GM19240 (cell line): ENCODE measurements around the gene NEU1.

Source experiments
- DNase-seq: peaks from one replicate; pipeline ENCODE4 v3.0.0; 2011; ENCODE audit warnings: low spot score; ENCODE audit not compliant: insufficient read length

NEU1 gene

DNA sequence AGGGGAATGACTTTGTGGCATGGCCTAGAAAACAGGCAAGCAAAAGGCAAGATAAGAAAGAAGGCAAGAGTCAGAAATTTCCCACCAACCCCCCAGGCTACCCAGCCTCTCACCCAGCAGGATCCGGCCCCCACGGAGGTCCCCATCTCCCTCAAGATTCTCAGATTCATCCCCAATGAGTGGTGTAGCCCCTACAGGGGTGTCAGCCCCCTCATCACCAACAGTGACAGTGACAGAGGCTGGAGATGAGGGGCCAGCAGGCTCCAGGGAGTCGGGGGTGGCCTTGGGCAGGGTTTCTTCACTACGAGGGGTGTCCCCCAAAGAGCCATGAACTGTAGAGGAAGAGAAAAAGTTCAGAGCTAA is 33.9 kb upstream of the NEU1 start:
- no peak for DNase-seq

DNA sequence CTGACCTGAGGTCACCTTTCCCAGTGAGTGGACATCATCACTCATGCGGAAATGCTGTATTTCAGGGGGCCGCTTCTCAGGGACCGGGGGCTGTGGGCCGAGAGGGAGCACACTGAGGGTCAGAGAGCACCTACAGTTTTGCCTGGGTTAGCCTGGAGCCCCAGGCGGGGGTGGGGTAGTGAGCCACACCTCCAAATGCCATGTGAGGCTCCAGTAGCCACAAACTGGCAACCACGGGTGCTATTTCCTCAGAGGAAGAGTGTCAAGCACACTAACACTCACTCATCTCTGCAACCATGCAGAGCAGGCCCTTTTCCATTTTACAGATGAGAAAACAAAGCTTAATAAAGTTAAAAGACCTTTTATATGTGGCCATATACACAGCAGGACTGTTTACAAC is 30.2 kb upstream of the NEU1 start:
- no peak for DNase-seq

DNA sequence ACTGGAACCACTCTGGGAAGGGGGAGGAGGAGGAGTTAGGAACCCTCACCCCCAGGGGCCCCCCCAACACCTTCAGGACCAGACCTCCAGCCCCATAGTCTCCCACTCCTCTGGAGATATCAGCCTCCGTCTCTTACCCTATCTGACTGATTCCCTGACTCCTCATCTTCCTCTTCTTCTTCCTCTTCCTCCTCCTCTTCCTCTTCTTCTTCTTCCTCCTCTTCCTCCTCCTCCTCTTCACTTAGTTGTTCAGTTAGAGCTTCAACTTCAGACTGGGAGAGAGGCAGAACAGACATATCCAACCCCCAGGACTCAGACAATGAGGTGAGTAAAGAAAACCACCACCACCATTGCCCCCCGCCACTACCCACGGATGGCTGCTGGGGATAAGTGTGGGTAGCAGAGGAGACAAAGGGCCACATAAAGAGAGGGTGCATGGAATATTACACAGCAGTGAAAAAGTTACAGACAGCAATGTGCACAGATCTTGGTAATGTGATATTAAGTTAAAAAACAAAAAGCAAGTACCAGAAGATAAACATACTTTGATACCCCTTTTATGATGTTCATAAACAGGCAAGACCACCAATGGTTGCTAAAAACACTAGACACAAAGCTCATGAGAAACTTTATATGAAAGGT is 26.8 kb upstream of the NEU1 start:
- DNase-seq, result no peak

DNA sequence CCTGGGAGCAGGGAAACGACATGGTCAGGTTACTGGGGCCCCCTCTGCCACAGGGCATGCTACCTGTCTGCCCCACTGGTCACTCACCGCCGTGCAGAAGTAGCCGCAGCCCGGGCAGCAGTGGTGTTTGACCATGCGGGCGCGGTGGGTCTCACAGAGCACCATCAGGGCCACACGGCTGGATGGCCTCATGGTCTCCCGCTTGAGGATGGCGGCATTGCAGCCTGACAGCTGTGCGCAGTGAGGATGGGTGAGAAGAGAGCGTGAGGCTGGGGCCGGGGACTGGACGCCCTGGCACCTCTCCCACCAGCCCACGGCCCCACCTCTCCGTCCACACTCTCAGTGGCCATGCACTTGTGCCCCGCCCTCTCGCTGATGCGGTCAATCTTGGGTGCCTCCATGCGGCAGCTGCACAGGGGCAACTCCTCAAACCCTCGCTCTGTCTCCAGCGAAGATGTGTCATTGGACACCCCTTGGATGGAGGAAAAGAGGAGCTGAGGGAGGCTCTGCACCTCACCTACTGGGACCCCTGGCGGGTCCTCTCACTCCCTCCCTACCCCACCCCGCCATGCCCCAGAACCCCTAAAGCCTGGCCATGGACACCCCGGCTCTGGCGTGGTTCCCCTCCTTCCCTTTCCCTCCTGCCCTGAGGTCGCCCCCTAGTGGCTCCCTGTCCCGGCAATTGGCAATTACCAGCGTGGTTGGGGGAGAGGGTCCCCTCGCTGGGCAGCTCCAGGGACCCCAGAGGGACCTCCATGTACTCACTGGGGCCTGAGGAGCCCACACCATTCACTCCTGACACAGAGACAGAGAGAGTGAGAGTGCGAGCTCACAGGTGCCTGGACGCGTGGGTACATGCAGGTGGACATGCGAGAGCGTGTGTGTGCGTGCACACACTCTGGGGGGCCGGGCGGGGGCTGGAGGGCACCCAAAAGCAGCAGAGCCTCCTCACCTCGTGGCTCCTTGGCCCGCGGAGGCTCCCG is 25.9 kb upstream of the NEU1 start:
- peak; percentile 51 for DNase-seq

DNA sequence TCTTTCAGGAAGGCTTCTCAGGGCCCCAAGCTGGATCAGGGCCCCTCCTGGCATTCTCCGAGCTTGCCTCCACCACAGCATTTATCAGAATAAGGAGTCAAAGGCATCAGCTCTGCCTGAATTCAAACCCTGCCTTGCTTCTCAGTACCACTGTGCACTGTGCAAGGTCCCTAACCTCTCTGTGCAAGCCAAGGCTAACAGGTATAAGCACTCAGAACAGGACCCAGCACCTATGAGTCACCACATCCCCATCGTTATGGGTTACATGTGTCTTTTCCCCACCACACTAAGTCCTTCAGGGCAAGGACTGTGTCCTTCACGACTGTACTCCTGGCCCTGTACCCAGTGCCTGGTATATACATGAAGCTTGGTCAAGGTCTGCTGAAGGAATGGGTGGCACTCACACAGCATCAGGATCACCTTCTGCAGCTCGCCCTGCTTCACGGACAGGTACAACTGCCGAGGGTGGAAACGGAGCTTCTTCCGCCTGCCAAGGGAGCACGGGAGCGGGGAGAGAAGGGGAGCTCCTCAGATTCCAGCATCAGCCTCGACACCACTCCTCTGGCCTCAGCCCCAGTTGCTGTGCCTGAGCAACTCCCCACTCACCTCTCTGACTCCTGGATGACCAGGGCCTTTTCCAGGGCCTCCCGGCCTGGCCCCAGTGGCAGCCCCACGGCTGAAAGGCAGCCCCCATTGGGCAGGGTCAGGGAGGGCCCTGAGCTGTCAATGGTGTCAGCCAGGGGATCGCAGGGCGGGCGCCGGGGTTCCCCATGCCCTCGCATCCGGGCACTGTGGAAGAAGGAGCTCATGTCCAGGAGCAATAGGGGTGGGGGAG is 24.8 kb upstream of the NEU1 start:
- no peak for DNase-seq

DNA sequence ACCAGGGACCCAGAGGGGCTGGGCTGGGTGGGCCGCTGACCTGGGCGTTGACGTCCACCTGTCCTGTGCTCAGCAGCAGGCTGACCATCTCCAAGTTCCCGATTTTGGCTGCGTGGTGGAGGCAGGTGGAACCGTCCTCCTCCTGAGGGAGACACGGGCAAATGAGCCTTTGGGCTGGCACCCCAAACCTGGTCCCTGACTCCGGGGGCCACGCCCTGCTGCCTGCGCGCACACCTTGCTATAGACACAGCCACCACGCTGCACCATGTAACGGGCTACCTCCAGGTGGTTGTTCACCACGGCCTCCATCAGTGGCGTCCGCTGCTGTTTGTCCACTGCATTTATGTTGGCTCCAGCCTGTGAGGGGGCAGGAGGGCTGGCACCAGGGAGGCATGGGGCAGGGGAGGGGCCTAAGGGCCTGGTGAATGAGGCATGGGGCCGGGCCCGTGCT is 23.9 kb upstream of the NEU1 start:
- no peak for DNase-seq

DNA sequence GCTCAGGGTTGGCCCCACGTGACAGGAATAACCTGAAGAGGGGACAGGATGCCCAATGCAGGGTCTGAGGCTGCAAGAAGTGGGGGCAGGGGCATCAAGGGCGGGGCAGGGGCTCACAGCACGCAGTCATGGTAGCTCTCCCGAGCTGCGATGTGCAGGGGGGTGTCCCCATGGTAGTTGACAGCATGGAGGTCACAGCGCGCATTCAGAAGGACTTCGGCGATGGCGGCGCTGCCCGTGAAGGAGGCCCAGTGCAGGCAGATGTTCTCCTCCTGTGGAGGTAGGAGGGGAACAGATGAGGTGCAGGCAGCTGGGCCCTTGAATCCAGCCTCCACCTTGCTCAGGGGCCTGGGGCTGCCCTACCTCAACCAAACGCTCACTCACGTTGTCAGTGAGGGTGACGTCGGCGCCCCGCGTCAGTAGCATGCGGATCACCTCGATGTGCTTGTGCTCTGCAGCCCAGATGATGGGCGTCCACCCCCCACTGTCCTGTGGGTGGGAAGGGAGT is 22.0 kb upstream of the NEU1 start:
- no peak for DNase-seq

DNA sequence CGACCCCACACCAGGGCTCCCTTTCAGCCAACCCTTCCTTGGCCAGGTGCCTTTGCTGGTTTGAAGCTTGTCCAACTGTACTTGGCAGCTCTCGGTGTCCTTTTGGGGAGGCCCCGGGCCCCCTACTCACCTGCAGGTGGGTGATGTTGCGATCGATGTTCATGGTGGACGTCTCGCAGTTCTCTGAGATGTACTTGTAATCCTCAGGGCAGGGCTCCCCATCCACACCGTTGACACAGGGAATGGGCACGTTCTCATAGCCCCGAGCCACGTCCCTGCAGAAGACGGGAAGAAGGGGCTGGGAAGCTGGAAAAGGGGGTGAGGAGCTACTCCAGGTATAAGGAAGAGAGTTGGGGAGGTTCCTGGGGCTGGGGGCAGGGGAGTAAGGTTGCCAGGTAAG is 21.1 kb upstream of the NEU1 start:
- no peak for DNase-seq

DNA sequence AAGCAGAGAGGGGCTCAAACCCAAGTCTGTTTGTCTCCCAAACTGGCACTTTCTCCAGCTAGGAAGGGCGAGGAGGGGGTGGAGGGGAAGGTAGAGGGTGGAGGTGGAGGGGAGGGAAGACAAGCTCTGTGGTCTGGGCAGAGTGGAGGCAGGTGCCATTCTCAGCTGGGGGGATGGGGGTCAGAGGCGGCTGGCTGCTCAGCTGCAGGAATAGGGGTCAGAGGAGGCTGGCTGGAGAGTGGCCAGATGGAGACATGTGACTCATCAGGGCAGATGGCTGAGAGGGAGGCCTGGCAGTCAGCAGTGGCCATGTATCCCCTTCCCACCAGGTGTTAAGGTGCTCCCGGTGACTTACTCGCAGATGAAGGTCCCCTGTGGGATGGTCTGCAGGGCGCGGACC is 19.7 kb upstream of the NEU1 start:
- DNase-seq, result no peak

DNA sequence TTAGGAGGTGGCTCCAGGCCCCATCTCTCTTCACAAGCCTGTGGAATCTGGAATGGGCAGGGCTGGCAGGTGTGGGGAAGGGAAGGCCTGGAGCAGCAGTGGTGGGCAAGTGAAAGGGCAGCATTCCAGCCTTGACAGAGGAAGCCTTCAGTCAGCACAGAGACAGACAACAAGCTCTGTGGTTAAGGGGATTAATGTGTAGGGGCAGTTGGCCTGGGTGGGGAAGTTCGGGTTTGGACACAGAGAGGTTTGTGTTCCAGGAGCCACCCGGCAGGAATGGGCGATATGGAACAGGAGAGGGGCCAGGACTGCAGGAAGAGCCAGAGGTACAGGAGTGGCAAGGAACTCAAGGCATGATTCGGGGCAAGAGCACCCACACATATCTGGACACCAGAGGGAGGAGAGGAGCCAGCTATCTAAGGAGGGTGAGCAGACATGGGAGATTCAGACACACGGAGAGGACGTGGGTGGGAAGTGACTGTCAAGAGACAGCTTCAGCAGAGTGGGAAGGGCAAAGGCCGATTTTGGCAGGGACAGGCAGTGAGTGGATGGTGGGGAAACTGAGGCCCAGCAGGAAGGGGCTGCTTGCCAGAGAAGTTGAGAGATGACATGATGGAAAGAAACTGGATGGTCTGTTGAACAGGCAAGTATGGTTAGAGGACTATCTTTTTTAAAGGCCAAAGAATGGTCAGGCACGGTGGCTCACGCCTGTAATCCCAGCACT is 18.7 kb upstream of the NEU1 start:
- DNase-seq, result no peak

DNA sequence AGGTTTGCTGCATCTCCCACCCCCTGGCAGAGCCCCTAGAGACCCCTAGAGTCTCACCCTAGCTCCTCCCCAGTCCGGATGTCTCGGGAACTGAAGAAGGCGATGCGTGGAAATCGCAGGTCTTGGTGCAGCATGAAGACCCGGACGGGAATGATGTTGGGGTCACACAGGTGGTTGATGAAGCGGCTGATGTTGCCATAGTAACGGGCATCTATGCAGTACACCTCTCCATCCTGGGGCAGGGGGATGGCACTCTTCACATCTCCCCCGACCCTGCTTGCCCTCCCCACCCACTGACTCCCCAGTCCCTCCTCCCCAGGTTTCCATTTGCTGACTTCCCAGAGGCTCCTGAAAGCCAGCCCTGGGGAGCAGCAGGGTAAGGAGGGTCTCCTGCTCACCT is 18.0 kb upstream of the NEU1 start:
- no peak for DNase-seq

DNA sequence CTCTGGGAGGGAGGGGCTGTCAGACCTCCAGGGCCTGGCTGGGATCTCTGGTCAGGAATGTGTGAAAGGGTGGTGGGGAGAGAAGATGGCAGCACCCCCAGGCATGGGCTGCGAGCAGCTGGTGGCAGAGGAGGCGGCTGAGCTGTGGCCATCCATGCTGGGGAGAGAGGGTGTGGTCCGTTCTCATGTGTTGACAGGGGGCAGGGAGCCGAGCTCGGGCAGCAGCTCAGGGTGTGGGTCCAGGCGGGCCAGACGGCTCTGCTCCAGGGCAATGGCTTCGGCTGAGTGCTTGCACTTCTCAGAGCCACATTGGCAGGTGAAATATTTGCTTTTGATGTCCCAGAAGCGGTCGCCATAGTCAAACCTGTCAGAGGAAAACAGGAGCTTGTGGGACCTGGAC is 17.3 kb upstream of the NEU1 start:
- DNase-seq, result no peak

DNA sequence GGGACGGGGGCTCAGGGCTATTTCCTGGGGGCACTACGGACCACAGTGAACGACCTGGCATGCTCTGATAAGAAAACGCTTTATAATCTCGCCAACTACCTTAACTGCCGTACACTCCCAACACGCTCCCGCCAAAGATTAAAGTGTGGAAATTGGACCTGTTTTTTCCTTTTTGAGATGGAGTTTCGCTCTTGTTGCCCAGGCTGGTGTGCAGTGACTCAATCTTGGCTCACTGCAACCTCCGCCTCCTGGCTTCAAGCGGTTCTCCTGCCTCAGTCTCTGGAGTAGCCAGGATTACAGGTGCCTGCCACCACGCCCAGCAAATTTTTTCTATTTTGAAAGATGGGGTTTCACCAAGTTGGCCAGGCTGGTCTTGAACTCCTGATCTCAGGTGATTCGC is 16.5 kb upstream of the NEU1 start:
- no peak for DNase-seq

DNA sequence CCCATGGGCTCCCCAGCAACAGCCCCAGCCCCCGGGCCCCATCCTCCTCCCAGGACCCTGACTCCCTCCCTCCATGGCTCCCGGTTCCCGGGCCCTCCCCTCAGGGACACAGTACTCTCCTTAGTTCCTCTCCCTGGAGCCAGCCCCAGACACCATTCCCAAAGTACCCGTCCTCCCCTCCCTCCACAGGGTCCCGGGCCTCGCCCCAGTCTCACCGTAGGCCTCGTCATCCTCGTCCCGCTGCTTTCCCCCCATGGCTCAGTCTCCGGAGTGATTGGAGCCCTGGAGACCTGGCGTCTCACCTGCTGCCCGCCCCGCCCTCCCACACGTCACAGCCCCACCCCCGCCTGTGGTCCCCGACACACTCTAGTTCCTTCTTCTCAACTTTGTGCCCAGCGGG is 16.1 kb upstream of the NEU1 start, which contains the start of gene SLC44A4:
Gene SLC44A4 (minus strand): TSS at position 272 of the 400 bp plus-strand sequence. CDS start 17 bp downstream, at position 255.
- DNase-seq, result no peak

DNA sequence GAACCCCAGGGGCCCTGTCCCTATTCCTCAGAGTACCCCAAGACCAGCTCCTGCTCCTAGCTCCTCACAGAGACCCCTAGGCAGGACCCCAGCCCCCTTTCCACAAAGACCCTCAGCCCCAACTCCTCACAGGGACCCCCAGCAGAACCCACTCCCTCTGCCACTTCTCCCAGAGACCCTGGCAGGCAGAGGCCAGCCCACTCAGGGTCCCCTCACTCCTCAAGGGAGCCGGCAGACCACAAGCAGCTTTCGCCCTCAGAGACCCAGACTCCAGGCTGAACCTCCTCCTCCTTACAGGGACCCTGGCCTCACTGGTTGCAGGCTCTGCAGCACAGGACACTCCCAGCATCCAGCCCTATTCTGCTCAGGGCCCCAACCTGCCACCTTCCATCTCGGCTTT is 15.6 kb upstream of the NEU1 start:
- no peak for DNase-seq

DNA sequence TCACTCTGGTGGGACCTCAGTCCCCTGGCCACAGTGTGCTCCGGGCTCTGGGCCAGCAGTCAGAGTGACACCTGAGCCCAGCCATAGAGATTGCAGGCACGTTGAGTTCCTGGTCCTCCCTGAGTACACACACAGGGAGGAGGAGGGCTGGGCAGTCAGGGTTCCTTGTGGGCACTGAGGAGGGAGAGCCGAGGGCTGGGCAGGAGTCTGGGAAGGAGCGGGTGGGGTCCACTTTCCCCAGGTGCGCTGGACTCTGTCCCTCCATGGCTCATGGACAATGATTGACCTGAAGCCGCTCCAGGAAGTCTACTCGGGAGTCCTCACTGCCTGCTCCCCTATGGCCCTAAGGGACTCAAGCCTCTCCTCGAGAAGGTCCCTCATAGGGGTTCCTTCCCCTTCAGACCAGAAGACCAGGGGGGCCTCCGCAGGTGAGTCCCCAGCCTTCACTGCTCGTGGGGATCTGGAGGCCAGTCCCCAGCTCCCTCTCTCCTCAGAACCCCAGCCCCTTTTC is 15.1 kb upstream of the NEU1 start:
- no peak for DNase-seq

DNA sequence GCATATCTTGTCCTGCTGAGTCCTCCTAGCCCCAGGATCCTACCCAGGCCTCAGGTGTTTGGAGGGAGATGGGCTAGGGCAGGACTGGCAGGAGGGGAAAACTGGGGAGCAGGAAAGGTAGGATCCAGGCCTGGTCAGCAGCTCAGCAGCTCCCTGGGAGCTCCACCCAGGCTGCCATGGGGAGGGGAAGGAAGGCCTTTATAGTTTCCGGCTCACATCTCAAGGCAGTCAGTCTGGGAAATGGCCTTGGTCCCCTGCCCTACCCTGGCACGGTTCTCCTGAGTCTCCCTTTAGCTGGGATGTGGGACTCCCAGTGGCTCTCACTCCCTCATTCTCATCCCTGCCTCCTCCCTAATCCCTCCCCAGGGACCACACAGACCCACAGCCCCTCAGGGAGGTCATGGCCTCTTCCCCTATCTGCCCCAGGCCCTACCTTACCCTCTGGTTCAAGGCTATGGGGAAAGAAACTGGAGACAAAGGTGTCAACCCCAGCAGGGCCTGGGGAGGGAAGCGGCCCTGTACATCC is 14.6 kb upstream of the NEU1 start:
- no peak for DNase-seq

DNA sequence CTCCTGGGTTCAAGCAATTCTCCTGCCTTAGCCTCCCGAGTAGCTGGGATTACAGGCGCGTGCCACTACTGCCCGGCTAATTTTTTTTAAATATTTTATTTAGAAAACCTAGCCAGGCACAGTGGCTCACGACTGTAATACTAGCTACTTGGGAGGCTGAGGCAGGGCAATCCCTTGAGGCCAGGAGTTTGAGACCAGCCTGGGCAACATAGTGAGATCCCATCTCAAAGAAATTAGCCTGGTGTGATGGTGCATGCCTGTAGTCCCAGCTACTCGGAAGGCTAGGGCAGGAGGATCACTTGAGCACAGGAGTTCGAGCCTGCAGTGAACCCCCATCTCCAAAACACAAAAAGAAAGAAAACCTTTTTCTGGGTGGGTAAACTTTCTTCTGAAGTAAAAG is 13.7 kb upstream of the NEU1 start:
- no peak for DNase-seq

DNA sequence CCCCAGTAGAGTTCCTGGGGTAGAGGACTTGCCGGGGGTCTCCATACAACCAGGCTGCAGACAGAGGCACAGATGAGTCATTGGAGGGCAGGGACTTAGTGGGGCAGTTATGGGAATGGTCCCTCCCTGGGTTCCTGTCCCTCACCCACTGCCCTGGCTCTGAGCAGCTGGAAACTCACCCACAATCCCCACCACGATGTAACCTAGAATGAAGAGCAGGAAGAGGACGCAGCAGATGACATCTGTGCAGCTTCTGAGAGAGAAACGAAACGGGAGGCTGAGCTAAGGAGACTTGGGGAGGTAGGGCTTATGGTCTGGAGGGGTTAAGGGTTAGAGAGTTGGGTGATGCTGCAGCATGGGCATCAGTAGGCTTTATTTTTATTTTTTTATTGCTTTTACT is 13.3 kb upstream of the NEU1 start:
- DNase-seq, result no peak

DNA sequence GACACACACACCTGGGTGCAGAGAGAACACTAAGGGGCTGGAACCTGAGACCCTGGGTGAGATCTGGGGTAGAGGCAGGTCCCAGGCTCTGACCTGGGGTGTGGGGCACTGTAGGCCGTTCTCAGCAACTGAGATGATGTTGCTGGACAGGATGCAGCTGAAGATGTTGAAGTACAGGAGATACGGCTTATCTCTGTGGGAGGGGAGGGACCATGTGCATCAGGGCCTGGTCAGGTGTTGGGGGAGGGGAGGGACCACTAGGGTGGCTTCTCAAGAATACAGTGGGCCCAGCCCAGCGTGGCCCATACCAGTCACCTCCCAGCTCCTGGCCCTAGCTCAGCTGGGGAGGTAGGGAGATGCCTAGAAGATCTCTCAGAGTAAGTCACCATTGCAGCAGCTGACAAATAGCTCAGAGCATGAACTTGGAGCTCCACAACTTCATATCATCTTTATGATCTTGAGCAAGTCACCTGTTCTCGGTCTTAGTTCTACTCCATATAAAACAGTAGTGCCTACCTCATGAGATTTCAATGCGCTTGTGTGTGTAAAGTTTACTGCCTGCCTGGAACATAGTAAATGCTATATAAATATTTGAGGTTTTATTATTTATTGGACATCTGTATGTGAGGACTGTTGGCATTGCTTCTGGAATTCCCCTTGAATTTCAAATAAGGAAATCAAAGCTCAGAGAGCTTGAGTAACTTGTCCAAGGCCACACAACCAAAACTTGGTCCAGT is 12.4 kb upstream of the NEU1 start:
- no peak for DNase-seq
